GM12872 (cell line): ENCODE results near the gene KLHL42.

Experiments
- TF ChIP-seq, protein P1 (sequence below): IDR thresholded peaks from 3 replicates; pipeline ENCODE4 v1.5.1; 2011; ENCODE audit warnings: low read depth, mild to moderate bottlenecking, low read length, moderate library complexity; ENCODE audit not compliant: insufficient read depth

The KLHL42 gene

DNA sequence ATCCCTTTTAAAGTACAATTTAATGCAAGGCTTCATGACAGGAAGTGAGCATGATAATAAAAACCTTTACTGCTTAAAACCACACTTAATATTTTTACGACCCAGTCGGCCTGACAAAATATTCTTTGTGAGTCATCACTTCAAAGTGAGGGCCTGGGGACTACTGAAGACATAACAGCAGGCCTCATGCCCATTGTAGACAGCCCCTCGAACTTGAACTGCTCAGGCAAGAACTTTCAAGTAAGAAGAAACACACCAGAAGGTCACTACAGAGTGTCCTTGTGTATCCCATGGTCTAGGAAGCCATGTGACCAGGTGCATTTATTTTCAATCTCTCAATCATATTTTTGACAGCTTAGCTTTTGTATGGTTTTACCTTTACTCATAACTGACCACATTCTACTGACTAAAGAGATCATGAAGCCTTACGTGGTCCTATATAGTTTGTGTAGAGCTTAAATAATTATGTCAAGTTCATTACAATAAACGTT lies 61.4 kb downstream of the KLHL42 start:
- TF ChIP-seq, protein P1, sequence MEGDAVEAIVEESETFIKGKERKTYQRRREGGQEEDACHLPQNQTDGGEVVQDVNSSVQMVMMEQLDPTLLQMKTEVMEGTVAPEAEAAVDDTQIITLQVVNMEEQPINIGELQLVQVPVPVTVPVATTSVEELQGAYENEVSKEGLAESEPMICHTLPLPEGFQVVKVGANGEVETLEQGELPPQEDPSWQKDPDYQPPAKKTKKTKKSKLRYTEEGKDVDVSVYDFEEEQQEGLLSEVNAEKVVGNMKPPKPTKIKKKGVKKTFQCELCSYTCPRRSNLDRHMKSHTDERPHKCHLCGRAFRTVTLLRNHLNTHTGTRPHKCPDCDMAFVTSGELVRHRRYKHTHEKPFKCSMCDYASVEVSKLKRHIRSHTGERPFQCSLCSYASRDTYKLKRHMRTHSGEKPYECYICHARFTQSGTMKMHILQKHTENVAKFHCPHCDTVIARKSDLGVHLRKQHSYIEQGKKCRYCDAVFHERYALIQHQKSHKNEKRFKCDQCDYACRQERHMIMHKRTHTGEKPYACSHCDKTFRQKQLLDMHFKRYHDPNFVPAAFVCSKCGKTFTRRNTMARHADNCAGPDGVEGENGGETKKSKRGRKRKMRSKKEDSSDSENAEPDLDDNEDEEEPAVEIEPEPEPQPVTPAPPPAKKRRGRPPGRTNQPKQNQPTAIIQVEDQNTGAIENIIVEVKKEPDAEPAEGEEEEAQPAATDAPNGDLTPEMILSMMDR: no peak

- TF ChIP-seq, protein P1: no peak
Observed at GRCh38 chr12:27843714-27844245, 63.7 kb downstream of the KLHL42 start.

DNA sequence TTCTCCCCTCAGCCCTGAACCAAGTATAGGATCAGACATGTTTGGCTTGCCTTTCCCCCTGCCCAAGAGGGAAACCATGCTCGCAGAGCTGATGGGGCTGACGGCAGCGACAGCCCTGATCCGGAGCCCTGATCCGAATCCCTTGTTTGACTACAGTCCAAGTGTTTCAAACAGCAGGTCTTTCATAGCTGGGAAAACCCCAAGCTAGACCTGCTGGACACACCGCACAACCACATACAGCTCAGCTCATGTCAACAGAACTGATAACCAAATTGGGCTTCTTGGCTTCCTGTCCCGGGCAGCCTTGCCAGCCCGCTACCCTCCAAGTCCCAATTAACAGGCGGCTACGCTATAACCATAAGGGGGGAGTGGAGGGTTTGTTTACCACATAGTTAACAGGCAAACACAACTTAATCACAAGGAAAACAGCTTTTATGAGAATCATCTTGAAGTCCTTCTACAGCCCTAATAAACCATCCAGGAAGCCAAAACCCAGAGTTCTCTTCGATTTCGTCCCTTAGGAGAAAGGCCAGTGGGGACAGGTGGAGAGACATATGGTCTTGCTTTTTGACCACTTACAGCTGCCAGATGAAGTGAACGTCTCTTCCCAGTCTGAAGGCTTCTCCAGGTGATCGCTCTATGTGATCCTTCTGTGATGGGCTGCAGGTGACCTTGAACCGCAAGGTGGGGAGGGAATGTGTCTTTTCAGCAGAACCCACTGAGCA lies 64.5 kb downstream of the KLHL42 start:
- TF ChIP-seq, protein P1: no peak

DNA sequence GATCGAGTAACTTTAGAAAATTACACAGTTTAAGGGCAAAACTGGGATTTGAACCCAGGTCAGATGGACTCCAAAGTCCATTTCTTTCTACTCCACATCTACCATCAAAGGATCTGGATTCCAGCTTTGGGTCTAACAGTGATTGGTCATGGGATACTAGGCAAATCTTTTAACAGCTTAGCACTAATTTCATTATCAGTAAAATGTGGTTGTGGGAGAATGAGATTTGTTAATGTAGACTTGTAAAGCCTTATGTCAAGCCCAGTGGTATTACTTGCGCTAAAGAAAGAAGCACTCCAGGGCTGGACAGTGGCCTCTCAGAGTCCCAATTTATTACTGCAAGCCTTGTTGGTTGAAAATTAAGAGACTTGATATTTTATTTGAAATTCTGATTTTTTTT lies 65.2 kb downstream of the KLHL42 start:
- TF ChIP-seq, protein P1: no peak

GRCh38 chr12:27851311-27851710 lies 71.3 kb downstream of the KLHL42 start:
- TF ChIP-seq, protein P1: no peak

DNA sequence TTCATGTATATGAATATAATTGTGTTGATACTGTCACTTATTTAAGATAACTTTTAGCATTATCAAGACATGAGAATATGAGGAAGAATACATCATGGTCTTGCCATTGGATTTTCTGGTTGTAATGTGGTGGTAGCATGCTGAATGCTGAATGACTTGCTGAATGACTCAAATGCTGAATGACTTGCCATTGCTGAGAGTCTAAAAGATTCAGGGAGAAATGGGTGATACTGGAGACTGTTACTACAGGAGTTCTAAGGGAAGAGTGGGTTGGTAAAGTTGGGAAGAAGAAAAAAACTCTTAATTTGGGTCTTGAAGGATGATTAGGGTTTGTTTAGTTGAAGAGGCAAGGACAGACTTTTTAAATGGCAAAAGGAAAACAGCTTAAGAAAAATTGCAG lies 72.1 kb downstream of the KLHL42 start:
- TF ChIP-seq, protein P1: no peak
